ENCODE results near the gene CEACAM7. TPM values are rescaled to one million over a fixed set of nuclear protein-coding genes. Genes with fewer than 3 reads are reported as not detected.

CEACAM7 gene
- total and polyA plus RNA-seq, 11 donors, result 0.12 to 0.26 TPM; not detected in 9

DNA sequence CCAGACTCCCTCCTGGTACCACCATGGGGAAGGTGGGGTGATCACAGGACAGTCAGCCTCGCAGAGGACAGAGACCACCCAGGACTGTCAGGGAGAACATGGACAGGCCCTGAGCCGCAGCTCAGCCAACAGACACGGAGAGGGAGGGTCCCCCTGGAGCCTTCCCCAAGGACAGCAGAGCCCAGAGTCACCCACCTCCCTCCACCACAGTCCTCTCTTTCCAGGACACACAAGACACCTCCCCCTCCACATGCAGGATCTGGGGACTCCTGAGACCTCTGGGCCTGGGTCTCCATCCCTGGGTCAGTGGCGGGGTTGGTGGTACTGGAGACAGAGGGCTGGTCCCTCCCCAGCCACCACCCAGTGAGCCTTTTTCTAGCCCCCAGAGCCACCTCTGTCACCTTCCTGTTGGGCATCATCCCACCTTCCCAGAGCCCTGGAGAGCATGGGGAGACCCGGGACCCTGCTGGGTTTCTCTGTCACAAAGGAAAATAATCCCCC, 19.9 kb upstream of the CEACAM7 start:
- WGBS, 4 donors, result 75 to 77% (median 76%) methylated on average over 5 of the region's 5 CpGs
- no peak for ATAC-seq

DNA sequence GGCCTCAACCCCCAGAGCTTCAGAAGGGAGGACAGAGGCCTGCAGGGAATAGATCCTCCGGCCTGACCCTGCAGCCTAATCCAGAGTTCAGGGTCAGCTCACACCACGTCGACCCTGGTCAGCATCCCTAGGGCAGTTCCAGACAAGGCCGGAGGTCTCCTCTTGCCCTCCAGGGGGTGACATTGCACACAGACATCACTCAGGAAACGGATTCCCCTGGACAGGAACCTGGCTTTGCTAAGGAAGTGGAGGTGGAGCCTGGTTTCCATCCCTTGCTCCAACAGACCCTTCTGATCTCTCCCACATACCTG, 19.4 kb upstream of the CEACAM7 start:
- H3K27me3 ChIP-seq, result peaks cover 0 to 72% (median 29%) of the 10 kb centered on the region in 9 donors
- H3K9me3 ChIP-seq, result no peaks in the 10 kb centered on the region
- intact Hi-C loops (cut with DNase I), result no loop called here
- TF ChIP-seq POLR2A (IDR thresholded peaks at IDR 0.05), result no peak
- DNase-seq (no peak), ATAC-seq (no peak)
- no peaks in the 10 kb centered on the region for H3K36me3 ChIP-seq
- no peak overlapping the region for H3K27ac ChIP-seq
- WGBS, 4 donors, result 26 to 50% (median 47%) methylated on average over 3 to 5 of the region's 5 CpGs
- H3K4me3 ChIP-seq, result no peak overlapping the region
- H3K4me1 ChIP-seq, result no peaks in the 10 kb centered on the region

More for the DNA sequence above, 19.9 kb upstream of the CEACAM7 start:
- Histone ChIP-seq H3K4me3 (no peak overlapping the region), H3K27me3 (peaks cover 0 to 68% (median 29%) of the 10 kb centered on the region in 9 donors), H3K36me3 (no peaks in the 10 kb centered on the region), H3K9me3 (no peaks in the 10 kb centered on the region), H3K27ac (no peak overlapping the region), H3K4me1 (no peaks in the 10 kb centered on the region)
- TF ChIP-seq, protein P1, sequence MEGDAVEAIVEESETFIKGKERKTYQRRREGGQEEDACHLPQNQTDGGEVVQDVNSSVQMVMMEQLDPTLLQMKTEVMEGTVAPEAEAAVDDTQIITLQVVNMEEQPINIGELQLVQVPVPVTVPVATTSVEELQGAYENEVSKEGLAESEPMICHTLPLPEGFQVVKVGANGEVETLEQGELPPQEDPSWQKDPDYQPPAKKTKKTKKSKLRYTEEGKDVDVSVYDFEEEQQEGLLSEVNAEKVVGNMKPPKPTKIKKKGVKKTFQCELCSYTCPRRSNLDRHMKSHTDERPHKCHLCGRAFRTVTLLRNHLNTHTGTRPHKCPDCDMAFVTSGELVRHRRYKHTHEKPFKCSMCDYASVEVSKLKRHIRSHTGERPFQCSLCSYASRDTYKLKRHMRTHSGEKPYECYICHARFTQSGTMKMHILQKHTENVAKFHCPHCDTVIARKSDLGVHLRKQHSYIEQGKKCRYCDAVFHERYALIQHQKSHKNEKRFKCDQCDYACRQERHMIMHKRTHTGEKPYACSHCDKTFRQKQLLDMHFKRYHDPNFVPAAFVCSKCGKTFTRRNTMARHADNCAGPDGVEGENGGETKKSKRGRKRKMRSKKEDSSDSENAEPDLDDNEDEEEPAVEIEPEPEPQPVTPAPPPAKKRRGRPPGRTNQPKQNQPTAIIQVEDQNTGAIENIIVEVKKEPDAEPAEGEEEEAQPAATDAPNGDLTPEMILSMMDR (IDR thresholded peaks at IDR 0.05), result no peak
- peak in 1 of 5 donors; percentile 22 for DNase-seq
- intact Hi-C loops (cut with DNase I), result no loop called here

DNA sequence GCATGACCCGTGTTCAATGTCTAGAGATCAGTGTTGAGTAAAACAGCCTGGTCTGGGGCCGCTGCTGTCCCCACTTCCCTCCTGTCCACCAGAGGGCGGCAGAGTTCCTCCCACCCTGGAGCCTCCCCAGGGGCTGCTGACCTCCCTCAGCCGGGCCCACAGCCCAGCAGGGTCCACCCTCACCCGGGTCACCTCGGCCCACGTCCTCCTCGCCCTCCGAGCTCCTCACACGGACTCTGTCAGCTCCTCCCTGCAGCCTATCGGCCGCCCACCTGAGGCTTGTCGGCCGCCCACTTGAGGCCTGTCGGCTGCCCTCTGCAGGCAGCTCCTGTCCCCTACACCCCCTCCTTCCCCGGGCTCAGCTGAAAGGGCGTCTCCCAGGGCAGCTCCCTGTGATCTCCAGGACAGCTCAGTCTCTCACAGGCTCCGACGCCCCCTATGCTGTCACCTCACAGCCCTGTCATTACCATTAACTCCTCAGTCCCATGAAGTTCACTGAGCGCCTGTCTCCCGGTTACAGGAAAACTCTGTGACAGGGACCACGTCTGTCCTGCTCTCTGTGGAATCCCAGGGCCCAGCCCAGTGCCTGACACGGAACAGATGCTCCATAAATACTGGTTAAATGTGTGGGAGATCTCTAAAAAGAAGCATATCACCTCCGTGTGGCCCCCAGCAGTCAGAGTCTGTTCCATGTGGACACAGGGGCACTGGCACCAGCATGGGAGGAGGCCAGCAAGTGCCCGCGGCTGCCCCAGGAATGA, 18.9 kb upstream of the CEACAM7 start:
- Histone ChIP-seq H3K36me3 (no peaks in the 10 kb centered on the region), H3K4me1 (no peaks in the 10 kb centered on the region), H3K4me3 (peak overlapping the region in 2 of 12 donors; percentile 28 to 33), H3K27ac (no peak overlapping the region), H3K9me3 (no peaks in the 10 kb centered on the region), H3K27me3 (peaks cover 0 to 76% (median 29%) of the 10 kb centered on the region in 9 donors)
- 14 to 23% (median 16%) methylated on average over 17 to 26 of the region's 26 CpGs for WGBS, 4 donors
- intact Hi-C loops (cut with DNase I), result no loop called here
- TF ChIP-seq, protein P1 (IDR thresholded peaks at IDR 0.05), result peak; percentile 23 to 82 (median 44)
- TF ChIP-seq POLR2A (IDR thresholded peaks at IDR 0.05), result no peak
- DNase-seq, result peak in 3 of 5 donors; percentile 42 to 67 (median 47)
- ATAC-seq, result peak in 3 of 4 donors; percentile 63 to 79 (median 65)

- WGBS, 4 donors, result 28 to 42% (median 40%) methylated on average over 6 to 10 of the region's 10 CpGs
- peak in 1 of 5 donors; percentile 56 for DNase-seq
- Histone ChIP-seq H3K27ac (no peak overlapping the region), H3K36me3 (no peaks in the 10 kb centered on the region), H3K4me3 (no peak overlapping the region), H3K9me3 (no peaks in the 10 kb centered on the region), H3K4me1 (no peaks in the 10 kb centered on the region), H3K27me3 (peaks cover 0 to 78% (median 29%) of the 10 kb centered on the region in 9 donors)
- intact Hi-C loops (cut with DNase I), result no loop called here
- TF ChIP-seq, protein P1 (IDR thresholded peaks at IDR 0.05), result no peak
- no peak for TF ChIP-seq POLR2A (IDR thresholded peaks at IDR 0.05)
- peak in 2 of 4 donors; percentile 26 to 28 for ATAC-seq
Observed at GRCh38 chr19:41705393-41706174, 17.5 kb upstream of the CEACAM7 start.

Measured in heart left ventricle (tissue), 16 donors.